NCI-H187 treated with DMSO at 0.1 percent for 48 hours (cell line): ENCODE measurements around the gene GRAMD1C.

Experiments
- DNase-seq: peaks from one replicate; lab custom pipeline; 2025; lab: John Stamatoyannopoulos, UW

GRAMD1C gene

DNA sequence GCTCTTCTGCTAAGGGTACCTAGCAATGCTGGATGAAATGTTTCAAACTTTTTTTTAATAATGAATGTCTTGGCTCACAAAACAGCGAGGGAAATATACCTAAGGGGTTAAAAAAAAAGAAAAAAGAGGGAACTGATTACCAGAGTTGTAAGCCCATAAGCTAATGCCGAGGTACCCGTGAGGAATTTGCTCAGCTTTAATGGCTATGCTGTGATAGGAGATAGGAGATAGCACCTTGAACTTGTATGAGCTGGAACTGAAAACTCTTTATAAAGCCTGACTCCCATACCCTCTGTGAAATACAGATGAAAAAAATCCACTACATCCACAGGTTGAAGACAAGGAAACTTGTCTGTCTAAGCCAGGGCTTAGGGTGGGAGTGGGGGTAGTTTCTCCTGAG is 13.9 kb downstream of the GRAMD1C start:
- DNase-seq = no peak

DNA sequence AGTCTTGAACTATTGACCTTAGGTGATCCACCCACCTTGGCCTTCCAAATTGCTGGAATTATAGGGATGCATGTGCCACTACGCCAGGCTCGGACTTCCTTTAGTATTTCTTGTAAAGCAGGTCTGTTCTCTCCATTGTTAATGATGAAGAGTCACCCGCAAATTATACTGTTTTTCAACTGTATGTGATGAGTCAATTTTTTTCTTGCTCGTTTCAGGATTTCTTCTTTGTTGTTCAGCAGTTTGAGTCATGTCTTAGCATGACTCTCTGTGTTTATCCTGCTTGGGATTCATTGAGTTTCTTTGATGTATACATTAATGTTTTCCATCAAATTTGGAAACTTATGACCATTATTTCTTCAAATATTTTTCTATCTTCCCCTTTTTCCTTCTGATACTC is 28.9 kb downstream of the GRAMD1C start:
- no peak for DNase-seq

DNA sequence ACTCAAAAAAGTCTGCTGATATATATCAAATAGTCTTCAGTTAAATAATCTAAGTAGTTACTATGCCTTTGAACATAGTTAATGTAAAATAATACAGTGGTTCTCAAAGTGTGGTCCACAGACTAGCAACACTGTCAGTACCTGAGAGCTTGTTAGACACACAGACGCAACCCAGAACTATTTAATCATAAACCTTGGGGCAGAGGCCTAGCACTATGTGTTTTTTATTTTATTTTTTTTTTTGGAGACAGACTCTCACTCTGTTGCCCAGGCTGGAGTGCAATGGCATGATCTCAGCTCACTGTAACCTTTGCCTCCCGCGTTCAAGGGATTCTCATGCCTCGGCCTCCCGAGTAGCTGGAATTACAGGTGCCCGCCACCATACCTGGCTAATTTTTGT is 34.7 kb downstream of the GRAMD1C start:
- no peak for DNase-seq

DNA sequence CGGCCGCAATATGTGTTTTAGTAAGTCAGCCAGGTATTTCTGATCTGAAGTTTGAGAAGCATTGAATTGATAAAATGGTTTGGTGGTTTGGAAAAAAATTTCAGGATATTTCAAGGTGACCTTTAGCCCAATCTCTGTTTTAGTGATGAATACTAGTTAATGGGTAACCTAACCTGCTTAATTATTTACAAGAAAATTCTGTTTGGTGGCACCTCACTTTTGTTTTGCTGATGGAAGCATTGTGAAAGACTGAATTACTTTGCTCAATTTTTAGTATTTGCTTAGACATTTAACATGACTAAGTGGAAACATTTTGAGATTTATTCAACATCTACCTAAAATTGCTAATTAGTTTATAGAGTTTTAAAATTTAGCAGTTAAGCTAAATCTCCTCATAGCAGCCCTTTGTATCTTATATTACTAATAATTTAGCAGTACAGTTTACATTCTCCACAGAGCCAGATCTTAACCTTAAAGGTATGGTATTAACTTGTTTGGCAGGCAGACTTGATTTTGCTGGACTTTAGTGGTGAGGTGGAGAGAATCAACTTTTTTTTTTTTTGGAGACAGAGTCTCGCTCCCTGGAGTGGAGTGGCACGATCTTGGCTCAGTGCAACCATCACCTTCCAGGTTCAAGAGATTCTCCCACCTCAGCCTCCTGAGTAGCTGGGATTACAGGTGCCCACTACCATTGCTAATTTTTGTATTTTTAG is 35.4 kb downstream of the GRAMD1C start:
- DNase-seq = no peak

GRCh38 chr3:113878403-113878802 is 39.8 kb downstream of the GRAMD1C start:
- no peak for DNase-seq

DNA sequence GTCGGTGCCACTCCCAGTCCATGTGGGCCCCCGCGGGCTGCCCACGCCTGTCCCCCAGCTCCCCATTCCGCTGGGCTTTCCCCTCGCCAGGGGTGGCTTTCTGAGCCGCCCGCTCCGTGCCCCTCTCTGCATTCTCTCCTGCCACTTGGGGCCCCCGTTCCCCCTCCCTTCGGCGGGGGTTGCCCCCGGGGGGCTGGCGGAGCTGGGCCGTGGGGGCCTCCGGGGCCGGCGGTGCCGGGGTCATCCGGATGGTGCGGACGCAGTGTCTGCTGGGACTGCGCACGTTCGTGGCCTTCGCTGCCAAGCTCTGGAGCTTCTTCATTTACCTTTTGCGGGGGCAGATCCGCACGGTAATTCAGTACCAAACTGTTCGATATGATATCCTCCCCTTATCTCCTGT is 46.5 kb downstream of the GRAMD1C start:
- no peak for DNase-seq

DNA sequence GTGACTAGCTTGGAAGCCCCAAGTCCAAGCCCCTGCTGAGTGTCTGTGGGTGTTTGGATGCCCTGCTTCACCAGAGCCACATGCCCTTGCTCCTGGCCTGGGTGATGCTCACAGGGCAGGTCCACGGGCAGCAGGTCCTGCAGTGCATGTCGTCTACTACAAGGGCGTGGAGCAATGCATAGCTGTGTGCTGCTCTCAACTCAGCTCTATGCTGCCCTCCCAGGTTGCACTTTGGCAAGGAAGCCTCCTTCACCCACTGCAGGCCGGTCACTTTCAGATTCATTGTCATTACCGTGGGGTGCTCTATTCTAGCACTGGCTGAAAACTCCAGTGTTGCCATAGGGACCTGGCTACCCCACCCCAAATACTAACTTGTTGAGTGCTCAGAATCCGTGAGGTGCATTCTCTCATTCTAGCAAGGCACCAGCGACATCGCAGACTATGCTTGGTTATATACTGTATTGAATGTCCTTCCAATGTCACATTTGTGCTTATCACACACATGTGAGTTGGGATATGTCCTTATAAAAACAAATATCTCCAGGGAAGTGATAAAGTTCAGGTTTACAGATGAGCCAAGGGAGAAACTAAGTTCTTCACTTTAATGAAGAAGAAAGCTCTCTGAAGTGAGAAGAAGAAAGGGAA is 51.8 kb downstream of the GRAMD1C start:
- no peak for DNase-seq

- no peak for DNase-seq
Observed at GRCh38 chr3:113894927-113895326, 56.3 kb downstream of the GRAMD1C start.

DNA sequence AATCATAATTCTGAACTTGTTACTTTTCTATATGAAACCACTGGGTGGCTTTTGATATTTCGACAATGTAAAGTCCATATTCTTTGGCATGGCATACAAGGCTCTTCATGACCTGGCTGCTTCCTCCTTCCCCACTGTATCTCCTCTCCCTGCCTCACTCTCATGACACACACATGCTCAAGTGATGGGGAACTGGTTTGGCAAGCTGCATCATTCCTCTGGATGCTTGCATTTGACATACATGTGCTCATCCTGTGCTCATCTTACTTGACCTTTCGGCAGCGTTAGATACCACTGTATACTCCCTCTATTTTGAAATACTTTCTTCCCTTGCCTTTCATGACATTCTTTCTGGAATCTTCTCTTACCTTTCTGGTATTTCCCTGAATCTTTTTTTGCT is 57.4 kb downstream of the GRAMD1C start:
- no peak for DNase-seq

DNA sequence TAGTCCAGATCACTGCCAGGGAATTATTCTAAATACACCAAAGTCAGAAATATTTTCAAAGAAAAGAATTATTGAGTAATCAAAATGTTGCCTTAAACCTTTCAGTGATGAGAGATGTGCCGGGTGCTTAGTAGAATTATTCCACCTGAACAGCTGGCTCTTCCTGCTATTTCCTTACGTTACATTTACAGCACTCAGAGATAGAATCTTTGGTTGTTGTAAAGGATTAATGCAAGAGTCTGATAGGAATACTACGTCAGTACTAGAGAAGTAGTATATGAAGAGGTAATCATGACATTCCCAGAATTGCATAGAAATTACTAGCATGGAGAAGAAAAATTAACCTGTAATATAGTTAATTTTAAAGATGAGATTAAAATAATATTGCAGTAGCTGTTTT is 58.3 kb downstream of the GRAMD1C start:
- no peak for DNase-seq

DNA sequence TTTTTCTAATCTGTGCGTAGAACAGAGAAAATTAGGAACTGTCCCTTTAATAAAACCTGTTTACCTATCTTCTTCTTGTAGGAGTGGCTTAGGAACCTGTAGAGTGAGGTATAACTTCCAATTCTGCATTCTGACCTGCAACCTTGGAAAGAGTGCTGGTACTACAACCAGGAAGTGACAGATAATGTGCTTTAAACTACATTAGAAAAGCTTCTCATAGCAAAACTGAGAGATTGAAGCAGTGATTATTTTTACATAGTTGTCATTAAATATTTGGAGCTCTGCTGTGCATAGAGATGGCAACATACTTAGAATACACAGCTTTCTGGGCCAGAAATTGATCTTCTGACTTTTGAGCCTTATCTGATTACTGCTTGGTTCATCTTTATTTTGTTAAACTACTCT is 58.8 kb downstream of the GRAMD1C start:
- DNase-seq = no peak

DNA sequence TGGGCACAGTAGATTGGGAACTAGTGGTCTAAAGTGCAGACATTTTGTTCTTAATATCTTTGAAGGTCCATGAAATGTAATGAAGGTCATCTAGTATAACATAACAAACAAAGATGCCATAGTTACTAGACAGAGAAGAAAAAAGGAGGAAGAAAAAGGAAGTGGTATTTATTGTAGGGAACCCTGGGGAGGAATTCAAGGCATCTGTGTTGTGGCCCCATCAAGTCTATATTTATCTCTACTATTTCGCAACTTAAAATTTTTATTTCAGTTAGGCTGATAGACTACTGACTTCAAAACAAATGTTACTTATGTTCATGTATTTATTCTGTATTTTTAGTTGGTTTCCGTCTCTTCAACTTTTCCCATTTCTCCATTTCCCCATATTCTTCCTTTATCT is 60.3 kb downstream of the GRAMD1C start:
- DNase-seq = no peak

- no peak for DNase-seq
Observed at GRCh38 chr3:113906568-113907140, 68.1 kb downstream of the GRAMD1C start.

- DNase-seq = no peak
Observed at GRCh38 chr3:113908133-113908532, 69.5 kb downstream of the GRAMD1C start.

DNA sequence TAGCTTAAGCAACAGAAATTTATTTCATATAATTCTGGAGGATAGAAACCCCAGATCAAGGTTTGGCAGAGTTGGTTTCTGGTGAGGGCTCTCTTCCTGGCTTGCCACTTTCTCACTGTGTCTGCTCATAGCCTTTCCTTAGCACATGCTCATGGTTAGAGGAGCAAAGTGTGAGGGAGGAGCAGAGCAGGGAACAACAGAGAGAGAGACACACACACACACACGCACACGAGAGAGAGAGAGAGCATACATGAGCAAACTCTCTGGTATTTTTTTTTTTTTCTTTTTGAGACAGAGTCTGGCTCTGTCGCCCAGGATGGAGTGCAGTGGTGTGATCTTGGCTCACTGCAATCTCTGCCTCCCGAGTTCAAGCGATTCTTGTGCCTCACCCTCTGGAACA is 72.4 kb downstream of the GRAMD1C start:
- DNase-seq = no peak

GRCh38 chr3:113912552-113913236 is 74.1 kb downstream of the GRAMD1C start:
- DNase-seq = no peak

- DNase-seq = no peak
Observed at GRCh38 chr3:113914646-113915045, 76.1 kb downstream of the GRAMD1C start.

DNA sequence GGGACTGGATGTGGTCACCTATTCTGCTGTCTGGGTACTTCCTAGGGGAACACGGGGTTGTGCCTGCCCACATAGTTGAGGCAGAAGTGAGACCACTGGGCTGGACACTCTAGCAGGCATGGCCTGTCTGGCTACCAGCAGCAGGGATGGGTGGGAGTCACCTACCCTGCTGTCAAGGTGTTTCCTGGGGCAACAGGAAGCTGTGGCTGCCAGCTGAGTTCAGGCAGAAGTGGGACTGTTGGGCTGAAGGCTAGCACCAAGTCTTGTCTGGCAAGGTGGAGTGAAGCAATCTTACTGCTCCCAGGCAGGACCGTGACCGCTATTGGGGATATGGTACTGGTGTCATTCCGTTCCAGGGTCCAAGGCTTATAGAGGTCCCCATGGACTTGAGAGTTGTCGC is 89.0 kb downstream of the GRAMD1C start:
- DNase-seq = no peak

DNA sequence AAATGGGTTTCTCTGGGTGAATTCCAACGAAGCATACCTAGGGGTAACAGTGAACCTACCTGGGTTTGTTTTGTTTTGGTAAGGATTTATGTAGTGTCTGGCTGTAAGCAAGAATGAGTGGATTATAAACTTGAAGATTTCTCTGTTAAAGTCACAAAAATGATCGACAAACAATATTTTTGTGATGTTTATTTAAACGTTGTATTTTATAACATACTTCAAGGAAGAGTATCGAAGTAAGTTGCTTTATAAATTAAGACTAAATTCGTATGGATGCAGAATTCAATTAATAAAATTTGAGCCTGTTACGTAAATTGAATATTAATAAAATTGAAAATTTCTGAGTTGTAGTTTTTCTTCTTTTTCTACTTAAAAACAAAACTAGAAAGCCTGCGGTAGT is 108.2 kb downstream of the GRAMD1C start:
- no peak for DNase-seq

GRCh38 chr3:113947372-113948014 is 108.9 kb downstream of the GRAMD1C start, which contains the start of gene ZDHHC23:
ZDHHC23 (plus strand) TSS chr3:113948013; CDS start chr3:113948803, 790 bp downstream.
- peak; percentile 21 for DNase-seq

- no peak for DNase-seq
Observed at GRCh38 chr3:113948015-113948917, 109.7 kb downstream of the GRAMD1C start.
